HL-60/S4 treated with retinoic acid at 250 ng/mL for 4 days and 3 days (cell line): Measurements from ENCODE around the gene CAMK2B.

ENCODE experiments used
- in situ Hi-C: fragments of 300-500 bp; cut with MboI; formaldehyde crosslinking; loops from 2 replicates; pipeline ENCODE4 v1.7.0; 2022; ENCODE audit warnings: low sequenced_read_pairs

CAMK2B gene

DNA sequence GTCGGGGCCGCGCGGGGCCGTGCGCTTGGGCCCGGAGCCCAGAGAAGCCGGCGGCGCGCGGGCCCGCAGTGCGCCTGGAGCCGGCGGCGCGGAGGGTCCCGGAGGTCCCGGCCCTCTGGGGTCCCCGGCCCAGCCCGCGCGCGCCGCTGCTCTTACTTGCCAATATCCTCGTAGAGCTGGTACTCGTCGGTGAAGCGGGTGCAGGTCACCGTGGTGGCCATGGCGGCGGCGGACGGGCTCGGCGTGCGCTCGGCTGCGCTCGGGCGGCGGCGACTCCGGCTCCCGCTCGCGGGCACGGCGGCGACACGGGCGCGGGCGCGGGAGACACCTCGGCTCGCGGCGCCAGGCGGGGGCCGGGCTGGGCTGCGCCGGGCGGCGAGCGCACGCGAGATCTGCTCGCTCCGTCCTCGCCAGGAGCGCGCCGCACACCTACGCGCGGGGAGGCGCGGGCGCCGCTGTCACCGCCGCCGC is at the start of gene CAMK2B:
TSS of gene CAMK2B (minus strand) at position 394 of the 471 bp plus-strand sequence. CDS start at position 221, 173 bp downstream.
- in situ Hi-C loops: no loop called here

DNA sequence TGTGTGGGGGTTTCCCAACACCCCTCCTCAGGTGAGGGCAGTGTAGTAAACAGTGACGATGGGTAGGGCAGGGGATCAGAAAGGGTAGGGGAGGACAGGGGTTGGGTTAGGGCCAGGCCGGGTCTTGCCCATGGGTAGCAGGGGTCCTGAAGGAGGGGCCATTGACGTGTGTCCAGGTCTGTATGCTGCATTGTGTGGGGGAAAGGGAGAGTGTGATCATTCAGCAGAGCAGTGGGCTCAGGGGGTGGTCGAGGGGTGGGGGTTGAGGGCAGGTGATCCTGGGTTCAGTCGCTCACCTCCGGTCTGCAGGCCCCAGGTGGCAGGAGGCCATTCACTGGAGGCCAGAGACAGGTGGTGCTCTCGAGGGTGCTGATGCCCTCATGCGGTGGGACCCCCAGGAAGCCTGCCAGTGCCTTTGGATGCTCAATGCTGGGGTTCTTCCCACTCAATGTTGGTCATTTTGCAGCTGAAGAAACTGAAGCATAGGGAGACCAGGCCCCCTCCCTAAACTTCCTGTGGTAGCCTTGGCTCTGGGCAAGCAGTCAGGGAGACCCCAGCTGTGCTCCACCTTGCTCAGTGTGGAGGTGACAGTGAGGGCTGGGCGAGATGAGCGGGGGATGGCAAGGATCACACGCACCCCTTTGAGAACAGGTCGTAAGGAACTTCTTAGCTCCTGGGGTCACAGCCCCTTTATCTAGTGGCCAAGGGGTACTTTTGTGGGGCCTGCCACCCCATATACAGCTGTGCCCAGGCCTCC is 48.8 kb upstream of the CAMK2B start:
- in situ Hi-C loops: no loop called here

DNA sequence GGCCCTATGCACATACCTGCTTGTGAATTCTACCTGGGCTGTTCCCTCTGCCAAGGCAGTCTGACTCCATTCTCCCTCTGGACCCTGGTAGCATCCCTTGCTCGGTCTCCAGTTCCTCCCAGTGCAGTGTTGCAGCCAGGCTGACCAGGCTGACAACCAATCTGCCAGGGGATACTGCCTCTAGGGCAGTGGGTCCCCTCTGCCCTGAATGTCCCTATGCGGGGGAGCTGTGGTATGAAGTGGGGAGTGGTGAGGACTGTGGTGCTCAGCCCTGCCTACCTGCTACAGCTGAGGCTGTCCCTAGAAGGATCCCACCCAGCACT is 48.0 kb upstream of the CAMK2B start:
- in situ Hi-C loops: no loop called here

DNA sequence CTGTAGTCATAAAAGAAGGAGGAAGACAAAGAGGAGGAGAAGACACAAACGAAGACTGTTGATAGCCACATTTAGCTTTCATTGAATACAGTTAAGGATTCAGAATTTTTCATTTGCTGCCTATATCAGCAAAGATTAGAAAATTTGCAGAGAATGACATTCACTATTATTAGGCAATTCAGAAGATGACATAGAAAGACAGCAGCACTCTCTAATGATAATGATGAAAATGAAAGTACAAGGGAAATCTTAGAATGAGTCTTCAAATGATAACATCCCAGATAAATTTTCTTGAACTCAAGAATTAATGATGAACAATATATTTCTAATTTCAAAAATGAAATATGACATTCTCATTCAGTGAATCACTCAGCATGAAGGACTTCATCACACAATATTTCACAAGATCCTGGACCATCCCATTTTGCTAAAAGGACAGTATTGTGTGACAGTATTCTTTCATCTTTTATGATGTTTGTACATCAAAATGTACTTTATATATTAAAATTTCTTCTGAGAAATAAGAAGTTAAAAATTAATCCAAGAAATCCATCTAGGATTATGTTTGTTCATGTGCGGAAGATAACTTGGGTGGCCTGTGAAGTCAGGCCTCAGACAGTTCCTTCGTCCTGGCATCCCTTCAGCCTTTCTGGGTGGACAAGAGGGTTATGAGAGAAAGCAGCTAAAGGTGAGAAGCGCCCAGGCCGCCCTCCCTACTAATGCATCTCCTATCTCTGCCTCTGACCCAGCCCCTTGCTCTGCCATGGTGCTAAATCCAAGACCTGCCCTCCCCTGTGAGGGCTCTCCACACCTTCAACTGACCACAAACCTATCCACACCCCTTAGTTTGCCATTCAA is 47.4 kb upstream of the CAMK2B start:
- in situ Hi-C loops: no loop called here

DNA sequence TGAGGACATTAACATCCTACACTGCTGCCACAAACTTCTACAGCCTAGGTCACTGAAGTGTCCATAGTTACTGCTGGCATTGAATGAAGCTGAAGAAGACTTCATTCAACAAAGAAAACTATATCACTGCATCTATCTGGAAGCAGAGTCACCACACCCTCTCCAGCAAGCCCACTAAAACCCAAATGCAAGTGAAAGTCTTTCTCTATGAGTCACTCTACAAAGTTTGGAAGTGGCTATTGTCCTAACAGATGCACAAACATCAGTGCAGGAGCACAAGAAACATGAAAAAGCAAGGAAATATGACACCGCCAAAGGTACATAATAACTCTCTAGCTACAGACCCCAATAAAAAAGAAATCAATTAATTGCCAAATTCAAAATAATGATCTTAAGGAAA is 43.5 kb upstream of the CAMK2B start:
- in situ Hi-C loops: no loop called here

DNA sequence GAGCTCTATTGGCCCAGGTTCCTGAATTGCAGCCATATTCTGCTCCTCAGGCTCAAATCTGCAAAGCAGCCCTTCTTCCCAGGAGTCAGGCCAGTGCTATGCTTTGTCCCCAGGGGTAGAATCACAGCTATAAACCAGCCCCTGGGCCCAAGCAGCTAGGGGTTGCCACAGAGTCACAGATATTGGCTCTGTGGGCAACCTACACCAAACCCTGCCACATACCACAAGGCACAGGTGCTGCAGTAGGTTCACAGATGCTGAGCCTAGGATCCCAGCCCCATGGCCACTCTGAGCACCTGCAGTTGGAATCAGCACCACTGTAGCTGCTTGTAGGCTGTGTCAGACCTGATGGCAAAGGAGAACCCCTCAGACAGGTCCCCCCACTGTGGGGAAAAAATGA is 43.1 kb upstream of the CAMK2B start:
- in situ Hi-C loops: no loop called here

DNA sequence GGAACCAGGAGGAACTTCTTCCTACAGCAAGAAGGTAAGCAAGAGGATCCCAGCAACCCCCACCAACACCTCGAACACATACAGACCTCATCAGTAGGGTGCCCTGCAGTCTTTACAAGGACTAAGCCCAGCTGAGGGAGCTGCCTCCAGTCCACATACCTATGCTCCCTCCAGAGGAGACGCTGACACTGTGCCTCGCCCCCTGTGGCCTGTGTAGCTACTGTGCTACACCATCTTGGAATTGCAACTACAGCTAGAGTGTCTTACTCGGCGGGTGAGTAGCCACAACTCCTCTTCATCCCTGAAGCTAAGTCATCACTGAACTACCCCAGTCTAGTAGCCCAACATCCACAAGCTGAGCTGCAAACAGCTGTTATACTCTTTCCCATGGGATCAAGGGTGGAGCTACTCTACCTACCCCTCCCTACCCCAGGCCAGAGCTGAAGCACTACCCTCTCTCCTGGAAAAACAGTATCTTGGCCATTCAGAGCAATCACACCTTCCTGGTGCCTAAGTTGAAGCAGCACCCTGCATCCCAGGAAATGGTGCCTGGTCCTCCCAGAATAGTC is 42.2 kb upstream of the CAMK2B start:
- in situ Hi-C loops: no loop called here

DNA sequence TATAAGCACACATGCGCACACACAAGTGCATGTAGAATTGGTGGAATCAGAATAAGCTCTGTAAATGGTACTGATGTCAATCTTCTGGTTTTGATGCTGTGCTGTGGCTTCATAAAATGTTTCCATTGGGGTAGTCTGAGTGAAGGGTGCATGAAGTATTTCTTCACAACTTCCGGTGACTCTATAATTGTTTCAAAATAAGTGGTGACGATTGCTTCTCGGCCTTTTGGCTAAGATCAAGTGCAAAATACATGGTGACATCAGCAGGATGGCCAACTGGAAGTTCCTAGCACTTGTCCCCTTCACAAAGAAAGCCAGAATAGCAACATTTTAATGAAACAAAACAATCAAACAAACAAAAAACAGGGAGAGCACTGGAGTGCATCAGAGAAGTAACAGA is 41.6 kb upstream of the CAMK2B start:
- in situ Hi-C loops: no loop called here

DNA sequence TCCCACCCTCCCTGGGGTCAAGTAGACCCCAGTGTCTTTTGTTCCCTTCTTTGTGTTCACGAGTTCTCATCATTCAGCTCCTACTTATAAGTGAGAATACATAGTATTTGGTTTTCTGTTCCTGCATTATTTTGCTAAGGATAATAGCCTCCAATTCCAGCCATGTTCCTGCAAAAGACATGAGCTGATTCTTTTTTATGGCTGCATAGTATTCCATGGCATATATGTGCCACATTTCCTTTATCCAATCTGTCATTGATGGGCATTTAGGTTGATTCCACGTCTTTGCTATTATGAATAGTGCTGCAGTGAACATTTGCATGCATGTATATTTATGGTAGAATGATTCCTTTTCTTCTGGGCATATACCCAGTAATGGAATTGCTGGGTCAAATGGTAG is 28.3 kb upstream of the CAMK2B start:
- in situ Hi-C loops: no loop called here

DNA sequence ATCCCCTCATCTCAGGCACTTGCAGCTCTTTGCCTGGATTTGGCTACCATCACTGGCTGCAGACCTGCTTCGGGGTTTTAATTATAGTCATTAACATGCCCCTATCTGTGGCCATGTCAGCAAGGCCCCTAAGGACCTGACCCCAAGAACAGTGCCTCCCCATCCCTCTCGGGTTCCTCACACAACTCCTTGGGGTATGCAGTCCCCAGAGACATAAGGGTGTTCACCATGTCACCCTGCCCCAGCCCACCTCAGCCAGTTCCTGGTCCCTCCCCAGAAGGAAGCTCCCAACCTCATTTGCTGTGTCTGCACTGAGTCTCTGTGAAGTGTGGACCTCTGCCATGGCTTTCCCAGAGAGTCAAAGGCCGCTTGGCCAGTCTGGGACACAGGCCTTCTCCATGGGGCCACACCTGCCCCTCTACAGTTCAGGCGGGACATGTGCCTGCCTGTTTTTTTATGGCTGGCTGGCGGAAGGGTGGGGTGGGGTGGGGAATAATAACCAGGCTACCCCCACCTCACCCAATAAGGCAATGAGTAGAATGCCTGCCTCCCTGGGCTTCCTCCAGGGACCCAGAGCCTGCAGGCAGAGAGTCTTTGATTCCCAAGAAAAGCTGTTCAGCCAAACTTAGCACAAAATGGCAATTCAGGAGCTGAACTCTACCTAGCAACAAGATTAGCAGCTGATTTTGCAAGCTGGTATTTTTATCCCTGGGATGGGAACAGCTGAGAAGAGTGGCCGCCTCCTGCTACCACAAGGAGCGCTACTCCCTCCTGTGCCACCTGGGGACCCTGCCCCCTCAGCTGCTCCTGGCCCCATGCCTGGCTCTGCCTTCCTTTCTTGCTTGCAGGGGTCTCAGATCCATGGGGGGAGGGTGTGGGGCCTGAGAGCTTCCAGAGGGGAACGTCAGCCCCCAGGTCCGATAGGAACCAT is 23.7 kb upstream of the CAMK2B start:
- in situ Hi-C loops: no loop called here

DNA sequence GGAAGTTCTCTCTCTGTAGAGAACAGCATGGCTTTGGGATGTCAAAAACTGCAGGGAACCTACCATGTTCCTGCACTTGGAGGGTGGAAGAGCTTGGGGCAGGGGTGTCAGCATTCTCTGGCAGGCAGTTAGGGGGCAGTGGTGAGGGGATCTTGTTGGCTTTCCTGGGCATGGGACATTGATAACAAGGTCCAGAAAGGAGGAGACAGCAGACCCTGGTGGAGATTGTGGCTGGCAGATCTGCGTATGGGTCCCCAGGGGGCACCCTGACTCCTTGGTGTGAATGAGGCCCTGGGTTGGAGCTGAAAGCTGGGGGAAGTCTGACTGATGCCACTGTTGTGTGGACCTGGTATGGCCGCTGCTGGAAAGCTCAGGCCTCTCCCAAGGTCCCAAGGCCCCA is 22.9 kb upstream of the CAMK2B start:
- in situ Hi-C loops: no loop called here

DNA sequence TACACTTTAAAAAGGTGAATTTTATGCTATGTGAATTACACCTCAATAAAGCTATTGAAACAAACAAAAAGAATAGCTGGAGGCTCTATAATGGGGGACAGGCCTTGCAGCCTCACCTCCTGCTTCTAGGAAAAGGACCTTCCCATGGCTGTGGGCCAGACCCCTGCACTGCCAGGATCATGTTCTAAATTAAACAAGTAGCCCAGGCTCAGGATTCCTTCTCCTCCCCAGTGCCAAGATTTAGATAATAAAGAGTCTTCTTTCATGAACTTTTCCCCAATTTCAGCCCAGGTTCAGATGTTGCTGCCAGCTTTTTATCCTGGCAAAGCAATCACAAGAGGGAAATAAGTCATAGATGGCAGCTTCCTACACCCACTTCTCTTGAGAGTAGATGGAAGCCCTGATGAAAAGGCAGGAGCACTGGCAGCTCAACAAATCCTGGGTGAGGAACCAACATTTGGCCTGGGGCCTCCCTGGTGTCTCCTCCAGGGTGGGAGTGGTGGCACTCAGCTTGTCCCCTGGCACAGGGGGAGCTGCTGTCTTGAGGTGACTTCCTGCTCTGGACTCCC is 22.2 kb upstream of the CAMK2B start:
- in situ Hi-C loops: no loop called here

DNA sequence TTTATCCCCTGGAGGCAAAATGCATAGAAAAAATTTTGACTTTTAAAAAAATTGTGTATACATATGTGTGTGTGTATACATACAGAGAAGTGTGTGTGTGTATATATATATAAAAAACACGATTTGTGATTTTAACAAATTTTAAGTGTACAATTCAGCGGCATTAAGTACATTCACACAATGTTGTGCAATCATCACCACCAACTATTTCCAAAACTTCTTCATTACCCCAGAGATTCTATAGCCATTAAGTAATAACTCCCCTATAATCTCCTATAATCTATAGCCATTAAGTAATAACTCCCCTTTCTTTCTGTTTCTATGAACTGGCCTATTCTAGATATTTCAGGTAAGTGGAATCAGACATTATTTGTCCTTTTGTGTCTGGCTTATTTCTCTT is 20.7 kb upstream of the CAMK2B start:
- in situ Hi-C loops: no loop called here

DNA sequence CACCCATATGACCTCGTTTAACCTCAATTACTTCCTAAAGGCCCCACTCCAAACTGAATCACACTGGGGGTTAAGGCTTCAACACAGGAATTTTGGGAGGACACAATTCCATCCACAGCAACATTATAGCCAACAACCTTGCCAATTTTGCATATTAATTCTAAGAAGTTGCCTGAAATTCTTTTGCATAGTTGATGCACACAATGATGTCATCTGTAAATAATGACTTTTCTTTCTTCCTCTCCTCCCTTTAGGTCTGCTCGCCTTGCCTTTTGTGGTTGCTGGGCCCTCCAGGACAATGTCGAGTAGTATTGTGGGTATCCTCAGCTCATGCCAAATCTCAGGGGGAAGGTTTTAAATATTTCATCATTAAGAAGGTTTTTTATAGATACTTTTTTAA is 16.0 kb upstream of the CAMK2B start:
- in situ Hi-C loops: no loop called here

DNA sequence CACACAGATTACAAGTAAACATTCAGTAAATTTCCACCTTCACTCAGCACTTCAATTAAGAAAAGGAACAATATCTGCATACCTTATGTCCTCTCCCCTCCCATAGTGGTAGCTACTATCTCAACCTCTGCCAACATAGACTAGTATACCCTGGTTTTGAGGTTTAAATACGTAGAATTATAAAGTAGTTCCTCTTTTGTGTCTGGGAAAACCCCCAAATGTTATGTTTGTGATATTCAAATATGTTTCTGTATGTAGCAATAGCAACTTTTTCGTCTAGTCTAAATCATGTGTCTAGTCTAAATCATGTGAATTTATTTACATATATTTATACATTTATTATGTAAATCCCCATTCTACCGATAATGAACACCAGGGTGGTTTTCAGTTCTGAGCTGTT is 13.2 kb upstream of the CAMK2B start:
- in situ Hi-C loops: no loop called here

DNA sequence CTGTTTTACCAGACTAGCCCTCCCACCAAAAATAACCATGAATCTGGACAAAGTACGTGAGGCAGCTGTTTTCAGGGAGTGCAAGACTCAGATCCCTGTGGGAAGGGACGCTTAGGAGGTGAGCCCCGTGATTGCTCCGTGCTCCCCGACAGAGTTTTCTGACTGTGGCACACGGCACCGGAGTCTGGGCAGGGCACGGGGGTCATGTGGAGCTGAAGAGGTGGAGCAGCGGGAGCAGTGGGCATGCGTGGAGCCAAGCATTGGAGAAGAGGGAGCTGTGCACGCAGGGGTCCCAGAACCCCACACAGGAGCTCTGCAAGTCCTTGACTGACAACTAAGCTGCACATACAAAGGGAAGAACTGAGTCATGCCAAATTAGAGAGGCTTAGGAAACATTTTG is 11.1 kb upstream of the CAMK2B start:
- in situ Hi-C loops: no loop called here

DNA sequence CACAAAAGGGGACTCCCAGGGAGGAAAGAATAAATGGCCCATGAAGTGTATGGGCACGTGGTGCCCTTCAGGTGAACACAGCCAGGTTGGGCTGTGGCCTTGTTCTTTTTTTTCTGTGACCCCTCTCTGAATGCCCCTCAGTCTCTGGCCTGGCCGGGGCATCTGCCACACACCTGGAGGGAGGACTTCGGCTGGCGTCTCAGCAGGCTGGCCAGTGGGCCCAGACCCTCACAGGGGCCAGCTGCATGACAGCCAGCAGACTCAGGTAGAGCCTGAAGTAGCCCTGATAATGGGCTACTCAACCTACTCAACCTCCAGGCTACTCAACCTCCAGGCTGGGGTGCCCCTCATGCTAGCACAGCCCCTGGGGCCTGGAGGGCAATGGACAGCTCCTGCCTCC is 9.8 kb upstream of the CAMK2B start:
- in situ Hi-C loops: no loop called here

DNA sequence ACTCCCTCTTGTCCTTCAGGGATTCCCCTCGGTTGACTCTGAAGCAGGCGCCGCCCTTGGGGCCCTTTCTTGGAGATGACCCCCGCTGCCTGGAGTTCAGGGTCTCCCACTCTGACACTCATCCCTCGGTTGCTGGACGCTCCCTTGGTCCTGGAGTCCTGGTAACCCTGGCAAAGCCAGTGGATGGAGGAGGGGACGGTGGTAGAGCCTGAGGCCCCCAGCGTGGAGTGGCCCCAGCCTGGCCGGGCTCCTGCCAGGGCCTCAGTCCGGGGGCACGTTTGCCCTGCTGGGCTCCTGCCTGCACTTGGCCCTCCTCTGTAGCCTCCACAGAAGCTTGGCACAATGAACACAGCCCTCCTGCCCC is 9.3 kb upstream of the CAMK2B start:
- in situ Hi-C loops: no loop called here

DNA sequence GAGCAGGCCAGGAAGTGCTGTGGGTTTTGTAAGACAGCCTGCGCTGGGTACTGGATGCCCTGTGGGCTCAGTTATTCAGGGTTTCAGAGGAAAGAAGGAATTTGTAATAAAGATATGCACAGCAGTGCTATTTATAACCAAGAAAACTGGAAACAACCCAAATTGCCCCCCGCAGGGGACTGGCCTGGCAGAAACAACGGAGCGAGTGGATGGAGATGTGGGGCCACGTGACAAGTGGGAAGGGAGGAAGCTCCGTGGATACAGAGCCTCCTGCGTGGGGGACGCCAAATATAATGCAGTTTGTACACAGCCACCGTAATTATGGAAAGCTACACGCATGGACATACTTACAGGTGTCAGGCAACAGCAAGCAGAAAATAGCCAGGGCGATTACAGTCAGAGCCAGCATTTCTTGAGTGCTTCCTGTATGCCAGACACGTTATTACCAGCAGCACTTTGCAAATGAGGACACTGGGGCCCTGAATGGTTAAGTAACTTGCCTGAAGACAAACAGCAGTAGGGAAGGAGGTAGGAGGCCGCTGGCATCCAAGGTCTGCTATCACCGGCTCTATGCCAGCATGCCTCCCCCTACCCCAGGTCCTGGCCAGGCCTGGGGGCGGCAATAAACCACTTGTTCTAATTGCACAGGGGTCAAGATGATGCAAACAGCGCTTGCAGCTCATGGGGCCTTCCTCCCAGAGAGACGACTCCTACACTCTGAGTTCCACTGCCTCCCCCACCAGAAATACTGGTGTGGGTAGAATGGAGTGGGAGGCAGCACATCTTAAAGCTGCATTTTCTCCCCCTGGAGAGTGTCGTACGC is 8.7 kb upstream of the CAMK2B start:
- in situ Hi-C loops: no loop called here

DNA sequence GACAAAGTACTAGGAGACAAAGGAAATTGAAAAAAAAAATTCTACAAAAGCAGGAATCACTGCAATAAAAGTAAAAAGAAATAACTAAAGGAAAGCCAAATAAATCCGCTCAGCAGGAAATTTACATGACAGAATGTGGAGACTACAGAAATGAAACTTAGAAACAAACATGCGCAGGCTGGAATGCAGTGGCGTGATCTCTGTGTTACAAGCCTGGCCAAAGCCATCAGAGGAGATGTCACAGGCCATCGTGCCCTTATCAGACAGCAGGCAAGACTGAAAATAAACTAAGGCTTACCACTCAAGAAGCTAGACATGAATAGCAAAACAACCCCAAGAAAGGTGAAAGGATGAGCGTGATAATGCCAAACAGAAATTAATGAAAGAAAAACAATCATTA is 6.3 kb upstream of the CAMK2B start:
- in situ Hi-C loops: no loop called here
